K562 (cell line): ENCODE data around the gene USH1G. TPM values are rescaled to one million over a fixed set of nuclear protein-coding genes. Genes with fewer than 3 reads are reported as not detected.

ENCODE experiments used
- BRD4 ChIP-seq: fragments of 200-600 bp; sonication (generic); IDR thresholded peaks from 2 replicates; pipeline ENCODE4 v1.6.1; 2017; ENCODE audit warnings: inconsistent platforms
- C11orf30 ChIP-seq: fragments of 450-650 bp; IDR thresholded peaks from 2 replicates; pipeline ENCODE4 v1.6.1; 2016; ENCODE audit warnings: low read depth, mild to moderate bottlenecking
- ESRRA ChIP-seq: fragments of 450-650 bp; IDR thresholded peaks from 2 replicates; pipeline ENCODE4 v1.6.1; 2014; ENCODE audit warnings: low read depth, mild to moderate bottlenecking, moderate library complexity, borderline replicate concordance
- ESRRB ChIP-seq: fragments of 250-450 bp; sonication (Bioruptor Pico); IDR thresholded peaks from 2 replicates; pipeline ENCODE4 v1.5.0; 2020; ENCODE audit warnings: mild to moderate bottlenecking, moderate library complexity, borderline replicate concordance
- PHTF2 ChIP-seq: fragments of 250-450 bp; sonication (Bioruptor Pico); IDR thresholded peaks from 2 replicates; pipeline ENCODE4 v1.5.0; 2021; ENCODE audit warnings: mild to moderate bottlenecking
- RUNX1 ChIP-seq: sonication (generic); IDR thresholded peaks from 2 replicates; pipeline ENCODE4 v1.6.1; 2016; ENCODE audit warnings: antibody characterized with exemption, low read depth
- SMC3 ChIP-seq: conservative IDR thresholded peaks from 2 replicates; pipeline ENCODE4 v1.6.1; 2011; ENCODE audit warnings: low read depth, low read length, improper control_type of control experiment; ENCODE audit not compliant: insufficient read depth
- TRIM24 ChIP-seq, 2 experiments: fragments of 450-650 bp; IDR thresholded peaks; 2 replicates each; pipeline ENCODE4 v1.6.1; 2016
- ZNF444 ChIP-seq: fragments of 250-450 bp; sonication (Bioruptor Pico); IDR thresholded peaks from 2 replicates; pipeline ENCODE4 v1.4.0; 2020; ENCODE audit warnings: mild to moderate bottlenecking, moderate library complexity
- polyA plus RNA-seq, 8 experiments: library from polyadenylated mRNA; depleted of rRNA in 4 of 8; stranded (reverse) in 5 of 8; unstranded in 3 of 8; fragments of >200 nt; fragmentation: Nextera tagmentation in 2 of 8; fragmentation: Illumina TruSeq in 1 of 8; extraction: Ambion mirVana in 2 of 8; extraction: Trizol in 1 of 8; gene quantifications; 2 replicates each; pipeline versions ENCODE4 v1.2.1 to v1.2.3, GENCODE V29; 2011 to 2014; ENCODE audit warnings: inconsistent platforms in 1 of 8, missing spikeins in 1 of 8
- total RNA-seq, 7 experiments: library from RNA; depleted of rRNA in 6 of 7; stranded (reverse); fragments of >200 nt in 6 of 7; fragmentation: Illumina TruSeq in 2 of 7; extraction: Trizol in 2 of 7; gene quantifications; 2 replicates each; pipeline versions ENCODE4 v1.2.1 to v1.2.3, GENCODE V29; 2011 to 2021; ENCODE audit warnings: low replicate concordance in 1 of 7
- TF ChIP-seq, protein P1 (sequence below), 2 experiments: fragments of 450-650 bp; IDR thresholded peaks; 2 replicates each; pipeline ENCODE4 v1.6.1; 2016; ENCODE audit warnings: mild to moderate bottlenecking in 2 of 2, borderline replicate concordance in 1 of 2, low read depth in 1 of 2, moderate library complexity in 1 of 2
- TF ChIP-seq, protein P2 (sequence below), 2 experiments: fragments of 450-650 bp; formaldehyde crosslinking in 1 of 2; IDR thresholded peaks; 2 replicates each; pipeline versions ENCODE4 v1.4.0 to v1.6.1; 2014 to 2020; ENCODE audit warnings: mild to moderate bottlenecking in 2 of 2, borderline replicate concordance in 1 of 2, low read depth in 1 of 2

Gene USH1G
- total and polyA plus RNA-seq, 9 of the 15 experiments (the other 6 are each of a cell fraction or from before 2014, with no cell fraction given): 0.22 to 1.00 (median 0.64) TPM; not detected in 2

DNA sequence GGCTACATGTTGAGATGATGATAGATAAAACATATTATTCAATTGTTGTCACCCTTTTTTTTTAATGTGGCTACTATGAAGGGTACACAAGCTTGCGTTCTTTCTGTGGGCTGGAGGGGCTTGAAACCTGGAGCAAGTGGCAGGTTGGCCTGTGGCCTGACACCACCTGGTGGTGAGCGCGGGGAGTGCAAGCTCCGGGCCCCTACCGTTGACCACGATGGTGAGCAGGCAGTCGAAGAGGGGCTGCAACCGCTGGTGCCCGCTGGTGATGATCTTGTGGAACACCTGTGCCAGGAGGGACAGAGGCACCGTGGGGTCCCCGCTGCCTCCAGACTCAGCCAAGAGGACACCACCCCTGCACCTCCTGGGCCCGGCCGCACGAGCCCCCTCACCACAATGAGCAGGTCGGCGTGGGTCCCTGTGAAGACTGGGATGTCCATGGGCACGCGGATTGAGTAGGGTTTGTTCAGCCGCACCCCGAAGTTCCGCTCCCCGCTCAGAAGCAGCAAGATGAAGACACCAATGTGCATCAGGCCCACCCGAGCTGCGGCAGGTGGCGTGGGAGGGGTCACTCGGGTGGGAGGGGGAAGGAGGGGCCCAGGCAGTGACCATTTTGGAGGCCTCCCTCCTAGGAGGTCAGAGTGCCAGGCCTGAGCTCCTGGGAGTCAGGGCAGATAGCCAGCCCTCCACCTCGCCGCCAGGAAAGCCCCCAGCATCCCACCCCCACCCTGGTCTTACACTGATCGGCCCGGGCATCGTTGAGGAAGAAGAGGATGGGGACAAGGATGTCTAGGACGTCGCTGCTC lies 35.1 kb upstream of the USH1G start (continued):
- TF ChIP-seq, protein P1, sequence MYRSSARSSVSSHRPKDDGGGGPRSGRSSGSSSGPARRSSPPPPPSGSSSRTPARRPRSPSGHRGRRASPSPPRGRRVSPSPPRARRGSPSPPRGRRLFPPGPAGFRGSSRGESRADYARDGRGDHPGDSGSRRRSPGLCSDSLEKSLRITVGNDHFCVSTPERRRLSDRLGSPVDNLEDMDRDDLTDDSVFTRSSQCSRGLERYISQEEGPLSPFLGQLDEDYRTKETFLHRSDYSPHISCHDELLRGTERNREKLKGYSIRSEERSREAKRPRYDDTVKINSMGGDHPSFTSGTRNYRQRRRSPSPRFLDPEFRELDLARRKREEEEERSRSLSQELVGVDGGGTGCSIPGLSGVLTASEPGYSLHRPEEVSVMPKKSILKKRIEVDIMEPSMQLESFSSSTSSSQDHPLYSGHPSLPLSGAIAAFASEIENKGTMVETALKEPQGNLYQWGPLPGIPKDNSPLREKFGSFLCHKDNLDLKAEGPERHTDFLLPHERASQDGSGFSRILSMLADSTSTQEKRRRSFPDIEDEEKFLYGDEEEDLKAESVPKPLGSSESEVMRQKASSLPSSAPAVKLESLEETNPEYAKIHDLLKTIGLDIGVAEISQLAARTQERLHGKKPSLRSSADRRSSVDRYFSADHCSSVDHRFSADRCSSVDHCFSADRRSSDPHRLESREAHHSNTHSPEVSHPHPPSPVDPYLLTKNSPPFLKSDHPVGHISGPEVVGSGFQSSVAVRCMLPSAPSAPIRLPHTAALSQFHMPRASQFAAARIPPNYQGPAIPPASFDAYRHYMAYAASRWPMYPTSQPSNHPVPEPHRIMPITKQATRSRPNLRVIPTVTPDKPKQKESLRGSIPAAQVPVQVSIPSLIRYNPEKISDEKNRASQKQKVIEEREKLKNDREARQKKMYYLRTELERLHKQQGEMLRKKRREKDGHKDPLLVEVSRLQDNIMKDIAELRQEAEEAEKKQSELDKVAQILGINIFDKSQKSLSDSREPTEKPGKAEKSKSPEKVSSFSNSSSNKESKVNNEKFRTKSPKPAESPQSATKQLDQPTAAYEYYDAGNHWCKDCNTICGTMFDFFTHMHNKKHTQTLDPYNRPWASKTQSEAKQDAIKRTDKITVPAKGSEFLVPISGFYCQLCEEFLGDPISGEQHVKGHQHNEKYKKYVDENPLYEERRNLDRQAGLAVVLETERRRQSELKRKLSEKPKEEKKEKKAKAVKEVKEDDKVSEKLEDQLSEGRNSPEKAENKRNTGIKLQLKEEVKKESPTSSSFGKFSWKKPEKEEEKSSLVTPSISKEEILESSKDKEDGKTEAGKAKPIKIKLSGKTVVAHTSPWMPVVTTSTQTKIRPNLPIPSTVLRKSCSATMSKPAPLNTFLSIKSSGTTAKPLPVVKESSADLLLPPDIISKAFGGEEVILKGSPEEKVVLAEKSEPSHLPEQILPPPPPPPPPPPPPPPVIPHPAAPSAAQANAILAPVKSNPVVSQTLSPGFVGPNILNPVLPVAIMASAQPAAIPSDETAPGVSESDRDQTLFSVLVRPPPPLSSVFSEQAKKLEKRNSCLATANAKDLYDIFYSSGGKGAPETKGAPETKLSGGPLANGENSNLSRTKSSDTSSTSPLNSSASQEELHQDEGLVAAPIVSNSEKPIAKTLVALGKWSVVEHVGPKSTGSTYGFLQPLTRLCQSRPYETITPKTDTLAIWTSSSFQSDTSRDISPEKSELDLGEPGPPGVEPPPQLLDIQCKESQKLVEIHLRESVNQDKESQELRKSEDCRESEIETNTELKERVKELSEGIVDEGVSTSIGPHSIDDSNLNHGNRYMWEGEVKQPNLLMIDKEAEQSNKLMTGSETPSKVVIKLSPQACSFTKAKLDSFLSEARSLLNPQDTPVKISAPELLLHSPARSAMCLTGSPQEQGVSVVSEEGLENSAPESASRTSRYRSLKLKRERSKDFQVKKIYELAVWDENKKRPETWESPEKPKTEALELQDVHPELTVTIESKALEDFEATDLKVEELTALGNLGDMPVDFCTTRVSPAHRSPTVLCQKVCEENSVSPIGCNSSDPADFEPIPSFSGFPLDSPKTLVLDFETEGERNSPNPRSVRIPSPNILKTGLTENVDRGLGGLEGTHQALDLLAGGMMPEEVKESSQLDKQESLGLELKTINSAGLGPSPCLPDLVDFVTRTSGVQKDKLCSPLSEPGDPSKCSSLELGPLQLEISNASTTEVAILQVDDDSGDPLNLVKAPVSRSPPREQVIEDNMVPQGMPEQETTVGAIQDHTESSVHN (IDR thresholded peaks at IDR 0.05; ENCODE audit: borderline replicate concordance in 1 of 2, low read depth in 1 of 2): no peak
- TF ChIP-seq ZNF444 (CRISPR knock-in tag) (no peak), RUNX1 (no peak), BRD4 (no peak), ESRRB (CRISPR knock-in tag) (no peak), PHTF2 (CRISPR knock-in tag) (no peak), TRIM24 (IDR thresholded peaks at IDR 0.05) (no peak), ESRRA (no peak), SMC3 (peak; percentile 98), C11orf30 (no peak)
- TF ChIP-seq, protein P2, sequence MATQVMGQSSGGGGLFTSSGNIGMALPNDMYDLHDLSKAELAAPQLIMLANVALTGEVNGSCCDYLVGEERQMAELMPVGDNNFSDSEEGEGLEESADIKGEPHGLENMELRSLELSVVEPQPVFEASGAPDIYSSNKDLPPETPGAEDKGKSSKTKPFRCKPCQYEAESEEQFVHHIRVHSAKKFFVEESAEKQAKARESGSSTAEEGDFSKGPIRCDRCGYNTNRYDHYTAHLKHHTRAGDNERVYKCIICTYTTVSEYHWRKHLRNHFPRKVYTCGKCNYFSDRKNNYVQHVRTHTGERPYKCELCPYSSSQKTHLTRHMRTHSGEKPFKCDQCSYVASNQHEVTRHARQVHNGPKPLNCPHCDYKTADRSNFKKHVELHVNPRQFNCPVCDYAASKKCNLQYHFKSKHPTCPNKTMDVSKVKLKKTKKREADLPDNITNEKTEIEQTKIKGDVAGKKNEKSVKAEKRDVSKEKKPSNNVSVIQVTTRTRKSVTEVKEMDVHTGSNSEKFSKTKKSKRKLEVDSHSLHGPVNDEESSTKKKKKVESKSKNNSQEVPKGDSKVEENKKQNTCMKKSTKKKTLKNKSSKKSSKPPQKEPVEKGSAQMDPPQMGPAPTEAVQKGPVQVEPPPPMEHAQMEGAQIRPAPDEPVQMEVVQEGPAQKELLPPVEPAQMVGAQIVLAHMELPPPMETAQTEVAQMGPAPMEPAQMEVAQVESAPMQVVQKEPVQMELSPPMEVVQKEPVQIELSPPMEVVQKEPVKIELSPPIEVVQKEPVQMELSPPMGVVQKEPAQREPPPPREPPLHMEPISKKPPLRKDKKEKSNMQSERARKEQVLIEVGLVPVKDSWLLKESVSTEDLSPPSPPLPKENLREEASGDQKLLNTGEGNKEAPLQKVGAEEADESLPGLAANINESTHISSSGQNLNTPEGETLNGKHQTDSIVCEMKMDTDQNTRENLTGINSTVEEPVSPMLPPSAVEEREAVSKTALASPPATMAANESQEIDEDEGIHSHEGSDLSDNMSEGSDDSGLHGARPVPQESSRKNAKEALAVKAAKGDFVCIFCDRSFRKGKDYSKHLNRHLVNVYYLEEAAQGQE (IDR thresholded peaks at IDR 0.05; ENCODE audit: borderline replicate concordance): peak; percentile 94
- TF ChIP-seq, protein P2 (CRISPR knock-in tag; IDR thresholded peaks at IDR 0.05; ENCODE audit: low read depth): no peak
